ENCODE data around the gene ZNF800.
A peak's percentile ranks its signal among the peaks of the same experiment; 100 is the strongest.

The ZNF800 gene

GRCh38 chr7:127404286-127405072, 12.0 kb upstream of the ZNF800 start:
- no peak for TF ChIP-seq TAF1 (IDR thresholded peaks at IDR 0.05; ENCODE audit: borderline replicate concordance, insufficient read depth, low read length)
- no peak for TF ChIP-seq POLR2AphosphoS5 (IDR thresholded peaks at IDR 0.05; ENCODE audit: low read depth, low read length)
- TF ChIP-seq SIN3A (IDR thresholded peaks at IDR 0.05; ENCODE audit: borderline replicate concordance, insufficient read depth, low read length): no peak
- TF ChIP-seq REST (IDR thresholded peaks at IDR 0.05; ENCODE audit: insufficient read depth in 1 of 2, low read depth in 2 of 2, low read length in 2 of 2): no peak
- TF ChIP-seq FOXP2 (optimal IDR thresholded peaks at IDR 0.05; ENCODE audit: borderline replicate concordance, extremely low read depth, extremely low read length, insufficient read depth): no peak

DNA sequence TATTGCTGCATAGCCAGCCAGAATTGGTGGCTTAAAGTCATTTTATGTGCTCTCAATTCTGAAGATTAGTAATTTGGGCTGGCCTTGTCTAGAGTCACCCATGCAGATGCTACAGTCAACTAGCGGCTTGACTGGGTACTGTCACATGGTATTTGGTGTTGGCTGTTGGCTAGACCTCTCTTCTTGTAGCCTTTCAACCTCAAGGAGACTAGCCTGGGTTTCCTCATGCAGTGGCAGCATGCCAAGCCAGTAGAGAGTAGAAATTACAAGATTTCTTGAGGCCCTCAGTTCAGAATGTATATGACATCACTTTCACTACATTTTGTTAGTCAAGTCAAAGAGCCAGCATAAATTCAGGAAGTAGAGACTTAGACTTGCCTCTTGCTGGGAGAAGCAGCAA, 3.7 kb upstream of the ZNF800 start:
- TF ChIP-seq TAF1 (IDR thresholded peaks at IDR 0.05; ENCODE audit: borderline replicate concordance, insufficient read depth, low read length) (no peak), POLR2AphosphoS5 (IDR thresholded peaks at IDR 0.05; ENCODE audit: low read depth, low read length) (no peak), SIN3A (IDR thresholded peaks at IDR 0.05; ENCODE audit: borderline replicate concordance, insufficient read depth, low read length) (no peak), FOXP2 (optimal IDR thresholded peaks at IDR 0.05; ENCODE audit: borderline replicate concordance, extremely low read depth, extremely low read length, insufficient read depth) (no peak), REST (IDR thresholded peaks at IDR 0.05; ENCODE audit: insufficient read depth in 1 of 2, low read depth in 2 of 2, low read length in 2 of 2) (no peak)

DNA sequence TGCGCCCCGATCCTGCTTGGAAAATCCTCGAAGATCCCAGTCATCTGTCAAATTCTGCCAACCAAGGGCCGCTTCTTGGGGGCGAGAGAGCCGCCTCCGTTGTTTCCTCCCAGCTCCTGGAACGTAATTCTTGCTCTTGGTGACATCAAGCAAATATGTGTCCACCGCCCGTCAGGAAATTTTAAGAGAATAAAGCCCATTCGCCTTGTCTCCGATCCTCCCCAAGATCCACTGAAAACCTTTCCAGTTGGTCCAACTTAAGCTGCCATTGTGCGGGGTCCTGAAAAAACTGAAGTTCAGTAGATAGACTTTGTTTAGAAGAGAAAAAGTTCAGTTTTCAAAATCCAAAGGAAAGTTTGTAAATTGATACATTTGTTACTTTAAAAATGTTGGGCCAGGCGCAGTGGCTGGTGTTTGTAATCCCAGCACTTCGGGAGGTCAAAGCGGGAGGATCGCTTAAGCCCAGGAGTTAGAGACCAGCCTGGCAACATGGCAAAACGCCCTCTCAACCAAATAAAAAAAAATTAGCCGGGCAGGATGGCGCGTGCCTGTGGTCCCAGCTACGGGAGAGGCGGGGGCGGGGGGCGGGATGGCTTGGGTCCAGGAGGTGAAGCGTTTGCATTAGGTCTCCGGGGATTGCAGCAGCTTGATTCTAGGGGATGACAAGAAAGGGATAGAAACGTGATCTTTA, 1.0 kb upstream of the ZNF800 start:
- TF ChIP-seq REST (IDR thresholded peaks at IDR 0.05; ENCODE audit: insufficient read depth in 1 of 2, low read depth in 2 of 2, low read length in 2 of 2): no peak
- TF ChIP-seq TAF1 (IDR thresholded peaks at IDR 0.05; ENCODE audit: borderline replicate concordance, insufficient read depth, low read length): no peak
- no peak for TF ChIP-seq POLR2AphosphoS5 (IDR thresholded peaks at IDR 0.05; ENCODE audit: low read depth, low read length)
- no peak for TF ChIP-seq FOXP2 (optimal IDR thresholded peaks at IDR 0.05; ENCODE audit: borderline replicate concordance, extremely low read depth, extremely low read length, insufficient read depth)
- no peak for TF ChIP-seq SIN3A (IDR thresholded peaks at IDR 0.05; ENCODE audit: borderline replicate concordance, insufficient read depth, low read length)

- TF ChIP-seq SIN3A (IDR thresholded peaks at IDR 0.05; ENCODE audit: borderline replicate concordance, insufficient read depth, low read length) (no peak), TAF1 (IDR thresholded peaks at IDR 0.05; ENCODE audit: borderline replicate concordance, insufficient read depth, low read length) (no peak), FOXP2 (optimal IDR thresholded peaks at IDR 0.05; ENCODE audit: borderline replicate concordance, extremely low read depth, extremely low read length, insufficient read depth) (peak; percentile 71)
Observed at GRCh38 chr7:127392182-127392565, 334 bp downstream of the ZNF800 start.

DNA sequence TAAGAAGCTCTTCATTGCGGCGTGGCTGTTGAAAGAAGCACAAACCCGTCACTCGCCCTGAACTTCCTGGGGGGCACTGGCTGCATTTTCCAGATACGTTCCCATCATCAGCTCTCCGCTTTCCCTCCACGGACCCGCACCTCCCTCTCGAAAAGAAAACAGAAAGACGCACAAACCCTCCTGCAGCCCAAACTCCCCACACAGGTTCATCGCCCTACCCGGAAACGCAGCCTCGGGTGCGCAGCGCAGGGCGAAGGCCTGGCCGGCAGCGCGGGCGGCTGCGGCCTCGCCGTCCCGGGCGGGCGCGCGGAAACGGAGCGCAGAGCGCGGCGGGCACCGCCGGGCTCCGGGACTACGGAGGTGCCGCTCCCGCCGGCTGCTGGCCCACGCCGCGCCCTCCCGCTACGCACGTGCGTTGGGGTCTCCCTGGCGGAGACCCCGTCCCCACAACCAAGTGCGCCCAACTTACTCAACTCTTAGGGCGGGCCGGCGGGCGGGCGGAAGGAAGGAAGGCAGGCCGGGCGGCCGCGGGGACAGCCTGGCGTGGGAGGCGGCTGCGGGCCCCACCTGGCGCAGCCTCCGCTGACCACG, 822 bp downstream of the ZNF800 start:
- TF ChIP-seq REST (IDR thresholded peaks at IDR 0.05; ENCODE audit: insufficient read depth in 1 of 2, low read depth in 2 of 2, low read length in 2 of 2): no peak
- TF ChIP-seq POLR2AphosphoS5 (IDR thresholded peaks at IDR 0.05; ENCODE audit: low read depth, low read length): no peak
- TF ChIP-seq TAF1 (IDR thresholded peaks at IDR 0.05; ENCODE audit: borderline replicate concordance, insufficient read depth, low read length): peak; percentile 14; the same call in 1 of the 2 replicates

Measured in PFSK-1 (cell line).